ENCODE results near the gene BSPH1.
A peak's percentile ranks its signal among the peaks of the same experiment; 100 is the strongest.

Gene BSPH1

GRCh38 chr19:48023518-48023917, 31.5 kb upstream of the BSPH1 start:
- Histone ChIP-seq H3K36me3 (no peaks in the 10 kb centered on the region), H3K9me3 (ENCODE audit: severe bottlenecking) (no peaks in the 10 kb centered on the region), H3K27ac (no peak overlapping the region), H3K4me3 (ENCODE audit: low read depth, low read length) (no peak overlapping the region), H3K27me3 (ENCODE audit: insufficient read depth, low read depth, severe bottlenecking) (no peaks in the 10 kb centered on the region)
- no peak for DNase-seq
- TF ChIP-seq CTCF (IDR thresholded peaks at IDR 0.05; ENCODE audit: low read depth, low read length), result no peak

- H3K27ac ChIP-seq, result no peak overlapping the region
- no peak overlapping the region for H3K4me3 ChIP-seq (ENCODE audit: low read depth, low read length)
- TF ChIP-seq CTCF (IDR thresholded peaks at IDR 0.05; ENCODE audit: low read depth, low read length), result no peak
- DNase-seq, result no peak
- no peaks in the 10 kb centered on the region for H3K9me3 ChIP-seq (ENCODE audit: severe bottlenecking)
- no peaks in the 10 kb centered on the region for H3K36me3 ChIP-seq
- no peaks in the 10 kb centered on the region for H3K27me3 ChIP-seq (ENCODE audit: insufficient read depth, low read depth, severe bottlenecking)
Measured at GRCh38 chr19:48023011-48023410, 31.0 kb upstream of the BSPH1 start.

- H3K27ac ChIP-seq, result no peak overlapping the region
- no peak overlapping the region for H3K4me3 ChIP-seq (ENCODE audit: low read depth, low read length)
- TF ChIP-seq CTCF (IDR thresholded peaks at IDR 0.05; ENCODE audit: low read depth, low read length), result no peak
- no peaks in the 10 kb centered on the region for H3K36me3 ChIP-seq
- peaks cover 4% of the 10 kb centered on the region for H3K9me3 ChIP-seq (ENCODE audit: severe bottlenecking)
- no peak for DNase-seq
- no peaks in the 10 kb centered on the region for H3K27me3 ChIP-seq (ENCODE audit: insufficient read depth, low read depth, severe bottlenecking)
Measured at GRCh38 chr19:48020686-48021085, 28.7 kb upstream of the BSPH1 start.

- H3K27ac ChIP-seq, result peak overlapping the region; percentile 24; the same call in 1 of the 2 replicates
- H3K36me3 ChIP-seq, result no peaks in the 10 kb centered on the region
- no peak for TF ChIP-seq CTCF (IDR thresholded peaks at IDR 0.05; ENCODE audit: low read depth, low read length)
- no peak overlapping the region for H3K4me3 ChIP-seq (ENCODE audit: low read depth, low read length)
- H3K9me3 ChIP-seq (ENCODE audit: severe bottlenecking), result peaks cover 14% of the 10 kb centered on the region
- DNase-seq, result no peak
- H3K27me3 ChIP-seq (ENCODE audit: insufficient read depth, low read depth, severe bottlenecking), result no peaks in the 10 kb centered on the region
Measured at GRCh38 chr19:48010932-48011758, 19.2 kb upstream of the BSPH1 start.

GRCh38 chr19:48006762-48007161, 14.8 kb upstream of the BSPH1 start:
- H3K9me3 ChIP-seq (ENCODE audit: severe bottlenecking), result peaks cover 6% of the 10 kb centered on the region
- no peak for DNase-seq
- TF ChIP-seq CTCF (IDR thresholded peaks at IDR 0.05; ENCODE audit: low read depth, low read length), result peak; percentile 27; the same call in 1 of the 2 replicates
- H3K36me3 ChIP-seq, result no peaks in the 10 kb centered on the region
- H3K27me3 ChIP-seq (ENCODE audit: insufficient read depth, low read depth, severe bottlenecking), result no peaks in the 10 kb centered on the region
- H3K4me3 ChIP-seq (ENCODE audit: low read depth, low read length), result no peak overlapping the region
- no peak overlapping the region for H3K27ac ChIP-seq

- Histone ChIP-seq H3K9me3 (ENCODE audit: severe bottlenecking) (peaks cover 7% of the 10 kb centered on the region), H3K27ac (peak overlapping the region; percentile 72), H3K27me3 (ENCODE audit: insufficient read depth, low read depth, severe bottlenecking) (no peaks in the 10 kb centered on the region), H3K4me3 (ENCODE audit: low read depth, low read length) (no peak overlapping the region), H3K36me3 (no peaks in the 10 kb centered on the region)
- no peak for TF ChIP-seq CTCF (IDR thresholded peaks at IDR 0.05; ENCODE audit: low read depth, low read length)
- peak; percentile 52 for DNase-seq
Measured at GRCh38 chr19:48004236-48004635, 12.3 kb upstream of the BSPH1 start.
